ENCODE results near the gene CDK9. TPM values are rescaled to one million over a fixed set of nuclear protein-coding genes. Genes with fewer than 3 reads are reported as not detected.

The CDK9 gene
- total and polyA plus RNA-seq, 2 experiments from 2014 or later: 58.5 to 84.3 TPM

DNA sequence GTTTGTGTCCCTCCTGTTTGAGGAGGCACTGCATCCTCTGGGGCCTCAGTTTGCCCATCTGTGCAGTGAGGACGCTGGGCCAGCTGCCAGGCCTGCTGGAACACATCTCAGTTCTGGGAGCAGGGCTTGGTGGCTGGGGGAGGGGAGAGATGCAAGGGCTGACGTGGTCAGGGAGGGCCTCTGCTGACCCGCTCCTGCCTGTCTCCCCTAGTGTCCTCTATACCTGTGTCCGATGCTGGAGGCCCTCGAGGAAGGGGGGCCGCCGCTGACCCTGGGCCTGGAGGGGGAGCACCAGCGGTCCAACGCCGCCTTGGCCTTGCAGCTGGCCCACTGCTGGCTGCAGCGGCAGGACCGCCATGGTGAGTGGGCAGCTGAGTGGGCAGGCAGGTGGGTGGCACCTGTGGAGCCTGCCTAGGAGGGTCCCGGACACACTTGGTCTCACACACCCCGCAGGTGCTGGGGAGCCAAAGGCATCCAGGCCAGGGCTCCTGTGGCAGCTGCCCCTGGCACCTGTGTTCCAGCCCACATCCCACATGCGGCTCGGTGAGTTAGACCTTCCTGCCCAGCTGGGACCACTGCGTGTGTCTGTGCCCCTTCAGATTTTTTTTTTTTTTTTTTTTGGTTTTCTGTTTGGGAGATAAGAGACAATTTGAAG lies 22.6 kb downstream of the CDK9 start:
- Mint-ChIP-seq H3K4me1 (peaks cover 3% of the 10 kb centered on the region; the same call in 2 of the 3 replicates), H3K9me3 (no peaks in the 10 kb centered on the region), H3K36me3 (ENCODE audit: low read depth) (peaks cover 51% of the 10 kb centered on the region), H3K27me3 (ENCODE audit: insufficient read depth, low read depth, poor library complexity) (peaks cover 11% of the 10 kb centered on the region), H3K4me3 (no peak overlapping the region), H3K27ac (no peak overlapping the region)
- peaks cover 25% of the 10 kb centered on the region for H3F3A ChIP-seq (replicated peaks; ENCODE audit: low read depth)
- no peak overlapping the region for H3K27ac ChIP-seq (ENCODE audit: low read depth)
- H4K20me1 ChIP-seq (replicated peaks; ENCODE audit: insufficient read depth): peaks cover 15% of the 10 kb centered on the region
- no peaks in the 10 kb centered on the region for H3K9me2 ChIP-seq (ENCODE audit: insufficient read depth)
- H3K4me1 ChIP-seq (ENCODE audit: insufficient read depth): peaks cover 7% of the 10 kb centered on the region
- H3K36me3 ChIP-seq (ENCODE audit: insufficient read depth): peaks cover 8% of the 10 kb centered on the region
- peaks cover 17% of the 10 kb centered on the region for H3K79me2 ChIP-seq (replicated peaks; ENCODE audit: insufficient read depth)
- no peak overlapping the region for H3K4me3 ChIP-seq
- ATAC-seq: no peak
- H3K4me2 ChIP-seq: no peak overlapping the region
- DNase-seq (ENCODE audit: low spot score): no peak
- no peak overlapping the region for H2AFZ ChIP-seq
- no peaks in the 10 kb centered on the region for H3K27me3 ChIP-seq (ENCODE audit: insufficient read depth)
- TF ChIP-seq, protein P1, sequence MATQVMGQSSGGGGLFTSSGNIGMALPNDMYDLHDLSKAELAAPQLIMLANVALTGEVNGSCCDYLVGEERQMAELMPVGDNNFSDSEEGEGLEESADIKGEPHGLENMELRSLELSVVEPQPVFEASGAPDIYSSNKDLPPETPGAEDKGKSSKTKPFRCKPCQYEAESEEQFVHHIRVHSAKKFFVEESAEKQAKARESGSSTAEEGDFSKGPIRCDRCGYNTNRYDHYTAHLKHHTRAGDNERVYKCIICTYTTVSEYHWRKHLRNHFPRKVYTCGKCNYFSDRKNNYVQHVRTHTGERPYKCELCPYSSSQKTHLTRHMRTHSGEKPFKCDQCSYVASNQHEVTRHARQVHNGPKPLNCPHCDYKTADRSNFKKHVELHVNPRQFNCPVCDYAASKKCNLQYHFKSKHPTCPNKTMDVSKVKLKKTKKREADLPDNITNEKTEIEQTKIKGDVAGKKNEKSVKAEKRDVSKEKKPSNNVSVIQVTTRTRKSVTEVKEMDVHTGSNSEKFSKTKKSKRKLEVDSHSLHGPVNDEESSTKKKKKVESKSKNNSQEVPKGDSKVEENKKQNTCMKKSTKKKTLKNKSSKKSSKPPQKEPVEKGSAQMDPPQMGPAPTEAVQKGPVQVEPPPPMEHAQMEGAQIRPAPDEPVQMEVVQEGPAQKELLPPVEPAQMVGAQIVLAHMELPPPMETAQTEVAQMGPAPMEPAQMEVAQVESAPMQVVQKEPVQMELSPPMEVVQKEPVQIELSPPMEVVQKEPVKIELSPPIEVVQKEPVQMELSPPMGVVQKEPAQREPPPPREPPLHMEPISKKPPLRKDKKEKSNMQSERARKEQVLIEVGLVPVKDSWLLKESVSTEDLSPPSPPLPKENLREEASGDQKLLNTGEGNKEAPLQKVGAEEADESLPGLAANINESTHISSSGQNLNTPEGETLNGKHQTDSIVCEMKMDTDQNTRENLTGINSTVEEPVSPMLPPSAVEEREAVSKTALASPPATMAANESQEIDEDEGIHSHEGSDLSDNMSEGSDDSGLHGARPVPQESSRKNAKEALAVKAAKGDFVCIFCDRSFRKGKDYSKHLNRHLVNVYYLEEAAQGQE (IDR thresholded peaks at IDR 0.05; ENCODE audit: unreplicated experiment): no peak
- no peak for TF ChIP-seq ZNF114 (CRISPR knock-in tag; IDR thresholded peaks at IDR 0.05)
- no peak for TF ChIP-seq STAT1 (IDR thresholded peaks at IDR 0.05; ENCODE audit: unreplicated experiment)
- TF ChIP-seq, protein P2, sequence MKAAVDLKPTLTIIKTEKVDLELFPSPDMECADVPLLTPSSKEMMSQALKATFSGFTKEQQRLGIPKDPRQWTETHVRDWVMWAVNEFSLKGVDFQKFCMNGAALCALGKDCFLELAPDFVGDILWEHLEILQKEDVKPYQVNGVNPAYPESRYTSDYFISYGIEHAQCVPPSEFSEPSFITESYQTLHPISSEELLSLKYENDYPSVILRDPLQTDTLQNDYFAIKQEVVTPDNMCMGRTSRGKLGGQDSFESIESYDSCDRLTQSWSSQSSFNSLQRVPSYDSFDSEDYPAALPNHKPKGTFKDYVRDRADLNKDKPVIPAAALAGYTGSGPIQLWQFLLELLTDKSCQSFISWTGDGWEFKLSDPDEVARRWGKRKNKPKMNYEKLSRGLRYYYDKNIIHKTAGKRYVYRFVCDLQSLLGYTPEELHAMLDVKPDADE (IDR thresholded peaks at IDR 0.05): no peak
- TF ChIP-seq, protein P3, sequence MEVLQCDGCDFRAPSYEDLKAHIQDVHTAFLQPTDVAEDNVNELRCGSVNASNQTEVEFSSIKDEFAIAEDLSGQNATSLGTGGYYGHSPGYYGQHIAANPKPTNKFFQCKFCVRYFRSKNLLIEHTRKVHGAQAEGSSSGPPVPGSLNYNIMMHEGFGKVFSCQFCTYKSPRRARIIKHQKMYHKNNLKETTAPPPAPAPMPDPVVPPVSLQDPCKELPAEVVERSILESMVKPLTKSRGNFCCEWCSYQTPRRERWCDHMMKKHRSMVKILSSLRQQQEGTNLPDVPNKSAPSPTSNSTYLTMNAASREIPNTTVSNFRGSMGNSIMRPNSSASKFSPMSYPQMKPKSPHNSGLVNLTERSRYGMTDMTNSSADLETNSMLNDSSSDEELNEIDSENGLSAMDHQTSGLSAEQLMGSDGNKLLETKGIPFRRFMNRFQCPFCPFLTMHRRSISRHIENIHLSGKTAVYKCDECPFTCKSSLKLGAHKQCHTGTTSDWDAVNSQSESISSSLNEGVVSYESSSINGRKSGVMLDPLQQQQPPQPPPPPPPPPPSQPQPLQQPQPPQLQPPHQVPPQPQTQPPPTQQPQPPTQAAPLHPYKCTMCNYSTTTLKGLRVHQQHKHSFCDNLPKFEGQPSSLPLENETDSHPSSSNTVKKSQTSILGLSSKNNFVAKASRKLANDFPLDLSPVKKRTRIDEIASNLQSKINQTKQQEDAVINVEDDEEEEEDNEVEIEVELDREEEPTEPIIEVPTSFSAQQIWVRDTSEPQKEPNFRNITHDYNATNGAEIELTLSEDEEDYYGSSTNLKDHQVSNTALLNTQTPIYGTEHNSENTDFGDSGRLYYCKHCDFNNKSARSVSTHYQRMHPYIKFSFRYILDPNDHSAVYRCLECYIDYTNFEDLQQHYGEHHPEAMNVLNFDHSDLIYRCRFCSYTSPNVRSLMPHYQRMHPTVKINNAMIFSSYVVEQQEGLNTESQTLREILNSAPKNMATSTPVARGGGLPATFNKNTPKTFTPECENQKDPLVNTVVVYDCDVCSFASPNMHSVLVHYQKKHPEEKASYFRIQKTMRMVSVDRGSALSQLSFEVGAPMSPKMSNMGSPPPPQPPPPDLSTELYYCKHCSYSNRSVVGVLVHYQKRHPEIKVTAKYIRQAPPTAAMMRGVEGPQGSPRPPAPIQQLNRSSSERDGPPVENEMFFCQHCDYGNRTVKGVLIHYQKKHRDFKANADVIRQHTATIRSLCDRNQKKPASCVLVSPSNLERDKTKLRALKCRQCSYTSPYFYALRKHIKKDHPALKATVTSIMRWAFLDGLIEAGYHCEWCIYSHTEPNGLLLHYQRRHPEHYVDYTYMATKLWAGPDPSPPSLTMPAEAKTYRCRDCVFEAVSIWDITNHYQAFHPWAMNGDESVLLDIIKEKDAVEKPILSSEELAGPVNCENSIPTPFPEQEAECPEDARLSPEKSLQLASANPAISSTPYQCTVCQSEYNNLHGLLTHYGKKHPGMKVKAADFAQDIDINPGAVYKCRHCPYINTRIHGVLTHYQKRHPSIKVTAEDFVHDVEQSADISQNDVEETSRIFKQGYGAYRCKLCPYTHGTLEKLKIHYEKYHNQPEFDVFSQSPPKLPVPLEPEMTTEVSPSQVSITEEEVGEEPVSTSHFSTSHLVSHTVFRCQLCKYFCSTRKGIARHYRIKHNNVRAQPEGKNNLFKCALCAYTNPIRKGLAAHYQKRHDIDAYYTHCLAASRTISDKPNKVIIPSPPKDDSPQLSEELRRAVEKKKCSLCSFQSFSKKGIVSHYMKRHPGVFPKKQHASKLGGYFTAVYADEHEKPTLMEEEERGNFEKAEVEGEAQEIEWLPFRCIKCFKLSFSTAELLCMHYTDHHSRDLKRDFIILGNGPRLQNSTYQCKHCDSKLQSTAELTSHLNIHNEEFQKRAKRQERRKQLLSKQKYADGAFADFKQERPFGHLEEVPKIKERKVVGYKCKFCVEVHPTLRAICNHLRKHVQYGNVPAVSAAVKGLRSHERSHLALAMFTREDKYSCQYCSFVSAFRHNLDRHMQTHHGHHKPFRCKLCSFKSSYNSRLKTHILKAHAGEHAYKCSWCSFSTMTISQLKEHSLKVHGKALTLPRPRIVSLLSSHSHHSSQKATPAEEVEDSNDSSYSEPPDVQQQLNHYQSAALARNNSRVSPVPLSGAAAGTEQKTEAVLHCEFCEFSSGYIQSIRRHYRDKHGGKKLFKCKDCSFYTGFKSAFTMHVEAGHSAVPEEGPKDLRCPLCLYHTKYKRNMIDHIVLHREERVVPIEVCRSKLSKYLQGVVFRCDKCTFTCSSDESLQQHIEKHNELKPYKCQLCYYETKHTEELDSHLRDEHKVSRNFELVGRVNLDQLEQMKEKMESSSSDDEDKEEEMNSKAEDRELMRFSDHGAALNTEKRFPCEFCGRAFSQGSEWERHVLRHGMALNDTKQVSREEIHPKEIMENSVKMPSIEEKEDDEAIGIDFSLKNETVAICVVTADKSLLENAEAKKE (CRISPR knock-in tag; IDR thresholded peaks at IDR 0.05): no peak
- TF ChIP-seq EZH2 (IDR thresholded peaks at IDR 0.05; ENCODE audit: low read depth, unreplicated experiment): no peak
- no peak for TF ChIP-seq NANOG (IDR thresholded peaks at IDR 0.05; ENCODE audit: borderline replicate concordance)
- no peak for TF ChIP-seq ZNF331 (CRISPR knock-in tag; IDR thresholded peaks at IDR 0.05; ENCODE audit: low read depth)
- TF ChIP-seq JUNB (IDR thresholded peaks at IDR 0.05; ENCODE audit: unreplicated experiment): no peak
- TF ChIP-seq POLR2AphosphoS5 (IDR thresholded peaks at IDR 0.05; ENCODE audit: low read depth): no peak
- TF ChIP-seq EZH2phosphoT487 (IDR thresholded peaks at IDR 0.05; ENCODE audit: unreplicated experiment): no peak
- TF ChIP-seq, protein P4, sequence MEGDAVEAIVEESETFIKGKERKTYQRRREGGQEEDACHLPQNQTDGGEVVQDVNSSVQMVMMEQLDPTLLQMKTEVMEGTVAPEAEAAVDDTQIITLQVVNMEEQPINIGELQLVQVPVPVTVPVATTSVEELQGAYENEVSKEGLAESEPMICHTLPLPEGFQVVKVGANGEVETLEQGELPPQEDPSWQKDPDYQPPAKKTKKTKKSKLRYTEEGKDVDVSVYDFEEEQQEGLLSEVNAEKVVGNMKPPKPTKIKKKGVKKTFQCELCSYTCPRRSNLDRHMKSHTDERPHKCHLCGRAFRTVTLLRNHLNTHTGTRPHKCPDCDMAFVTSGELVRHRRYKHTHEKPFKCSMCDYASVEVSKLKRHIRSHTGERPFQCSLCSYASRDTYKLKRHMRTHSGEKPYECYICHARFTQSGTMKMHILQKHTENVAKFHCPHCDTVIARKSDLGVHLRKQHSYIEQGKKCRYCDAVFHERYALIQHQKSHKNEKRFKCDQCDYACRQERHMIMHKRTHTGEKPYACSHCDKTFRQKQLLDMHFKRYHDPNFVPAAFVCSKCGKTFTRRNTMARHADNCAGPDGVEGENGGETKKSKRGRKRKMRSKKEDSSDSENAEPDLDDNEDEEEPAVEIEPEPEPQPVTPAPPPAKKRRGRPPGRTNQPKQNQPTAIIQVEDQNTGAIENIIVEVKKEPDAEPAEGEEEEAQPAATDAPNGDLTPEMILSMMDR (conservative IDR thresholded peaks at IDR 0.05; ENCODE audit: low read depth in 2 of 2): no peak
- TF ChIP-seq CREB1 (CRISPR knock-in tag; IDR thresholded peaks at IDR 0.05; ENCODE audit: low read depth): no peak
